RWPE1 (cell line): Measurements from ENCODE around the gene TTC28.

ENCODE experiments used
- CTCF ChIA-PET: fragments of 350-600 bp; sonication (Branson Sonifier 250); formaldehyde crosslinking; extraction: SDS; loops from one replicate; lab custom pipeline; 2021; lab: Yijun Ruan, JAX
- POLR2A ChIA-PET: fragments of 400-600 bp; formaldehyde crosslinking; extraction: SDS; loops from one replicate; lab custom pipeline; 2020; ENCODE audit warnings: antibody characterized with exemption; ENCODE audit not compliant: low non-redundant PET; lab: Yijun Ruan, JAX
- DNase-seq: peaks from one replicate; pipeline ENCODE4 v3.0.0; 2012; ENCODE audit warnings: low spot score
- H3K27ac ChIP-seq: fragments of 450-650 bp; 2 replicates; pipeline ENCODE4 v1.5.1; 2017
- CTCF ChIP-seq: fragments of 450-650 bp; conservative IDR thresholded peaks from 2 replicates; pipeline ENCODE4 v1.5.1; 2017; ENCODE audit warnings: low read depth, mild to moderate bottlenecking

The TTC28 gene

GRCh38 chr22:28398355-28398754 lies 281.3 kb downstream of the TTC28 start:
- no peak for DNase-seq
- no peak overlapping the region for H3K27ac ChIP-seq
- no peak for TF ChIP-seq CTCF
- POLR2A ChIA-PET: no interaction called here
- CTCF ChIA-PET: no interaction called here

GRCh38 chr22:28397306-28397705 lies 282.3 kb downstream of the TTC28 start:
- no peak for TF ChIP-seq CTCF
- POLR2A ChIA-PET: no interaction called here
- DNase-seq: no peak
- CTCF ChIA-PET: no interaction called here
- H3K27ac ChIP-seq: no peak overlapping the region

- no peak for DNase-seq
- H3K27ac ChIP-seq: no peak overlapping the region
- POLR2A ChIA-PET: no interaction called here
- CTCF ChIA-PET: no interaction called here
- no peak for TF ChIP-seq CTCF
These were observed 283.5 kb downstream of the TTC28 start for GRCh38 chr22:28395920-28396753.

GRCh38 chr22:28395520-28395919 lies 284.1 kb downstream of the TTC28 start:
- no peak for DNase-seq
- POLR2A ChIA-PET: no interaction called here
- no peak overlapping the region for H3K27ac ChIP-seq
- CTCF ChIA-PET: no interaction called here
- no peak for TF ChIP-seq CTCF

GRCh38 chr22:28394513-28395110 lies 285.0 kb downstream of the TTC28 start:
- DNase-seq: no peak
- no peak for TF ChIP-seq CTCF
- ChIA-PET POLR2A (no interaction called here), CTCF (no interaction called here)
- no peak overlapping the region for H3K27ac ChIP-seq

- POLR2A ChIA-PET: no interaction called here
- DNase-seq: no peak
- TF ChIP-seq CTCF: no peak
- H3K27ac ChIP-seq: no peak overlapping the region
- CTCF ChIA-PET: no interaction called here
These were observed 298.0 kb downstream of the TTC28 start for GRCh38 chr22:28381429-28382167.
